SK-N-SH (cell line): ENCODE results near the gene OGFOD3. TPM values are rescaled to one million over a fixed set of nuclear protein-coding genes. Genes with fewer than 3 reads are reported as not detected.

Experiments
- CTCF ChIA-PET: fragments of 300-600, 350-600 bp; formaldehyde crosslinking; extraction: SDS; loops from one replicate; lab custom pipeline; 2021; lab: Yijun Ruan, JAX
- POLR2A ChIA-PET: fragments of 350-600 bp; sonication (Branson Sonifier 250); formaldehyde crosslinking; extraction: SDS; loops from one replicate; lab custom pipeline; 2020; ENCODE audit warnings: antibody characterized with exemption, inconsistent platforms; lab: Yijun Ruan, JAX
- DNase-seq: peaks from one replicate; pipeline ENCODE4 v3.0.0; 2012
- H2AFZ ChIP-seq: fragments of 200-600 bp; sonication (generic); 2 replicates; pipeline ENCODE4 v1.8.1; 2016; ENCODE audit warnings: antibody characterized with exemption, mild to moderate bottlenecking, low read depth
- H3F3A ChIP-seq: fragments of 200-600 bp; sonication (generic); replicated peaks from 2 replicates; pipeline ENCODE3; 2016; ENCODE audit warnings: antibody characterized with exemption, mild to moderate bottlenecking; ENCODE audit not compliant: insufficient read depth
- H3K27ac ChIP-seq, 2 experiments: fragments of 200-500 bp in 1 of 2; fragments of 200-600 bp in 1 of 2; sonication (Bioruptor generic) in 1 of 2; sonication (generic), shearing (Covaris generic) in 1 of 2; 2 replicates each; pipeline versions ENCODE4 v1.5.1 to v1.6.1; 2014 to 2016; ENCODE audit warnings: low read depth in 2 of 2, inconsistent platforms in 1 of 2, low read length in 1 of 2, mild to moderate bottlenecking in 1 of 2, mixed read lengths in 1 of 2
- H3K27me3 ChIP-seq: fragments of 200-600 bp; sonication (generic), shearing (Covaris generic); 2 replicates; pipeline ENCODE4 v1.6.1; 2016; ENCODE audit warnings: mixed run types; ENCODE audit not compliant: insufficient read depth
- H3K36me3 ChIP-seq, 2 experiments: fragments of 200-500 bp in 1 of 2; fragments of 200-600 bp in 1 of 2; sonication (Bioruptor generic) in 1 of 2; sonication (generic) in 1 of 2; replicated peaks in 1 of 2; 2 replicates each; pipeline versions ENCODE3 to v1.5.1; 2014 to 2016; ENCODE audit warnings: low read length in 1 of 2, mild to moderate bottlenecking in 1 of 2; ENCODE audit not compliant: insufficient read depth in 2 of 2, control insufficient read depth in 1 of 2
- H3K4me1 ChIP-seq, 2 experiments: fragments of 200-500 bp in 1 of 2; fragments of 200-600 bp in 1 of 2; sonication (Bioruptor generic) in 1 of 2; sonication (generic), shearing (Covaris generic) in 1 of 2; 2 replicates each; pipeline versions ENCODE4 v1.5.1 to v1.6.1; 2014 to 2016; ENCODE audit warnings: low read depth in 1 of 2, low read length in 1 of 2, mixed run types in 1 of 2; ENCODE audit not compliant: insufficient read depth in 2 of 2, control insufficient read depth in 1 of 2
- H3K4me2 ChIP-seq: fragments of 200-600 bp; sonication (generic), shearing (Covaris generic); 2 replicates; pipeline ENCODE4 v1.6.1; 2017; ENCODE audit warnings: mixed run types
- H3K4me3 ChIP-seq, 2 experiments: fragments of 200-500 bp in 1 of 2; fragments of 200-600 bp in 1 of 2; sonication (Bioruptor generic) in 1 of 2; sonication (generic), shearing (Covaris generic) in 1 of 2; 2 replicates each; pipeline versions ENCODE4 v1.5.1 to v1.8.1; 2014 to 2016; ENCODE audit warnings: low read depth in 2 of 2, inconsistent platforms in 1 of 2, low read length in 1 of 2, mild to moderate bottlenecking in 1 of 2, mixed read lengths in 1 of 2, moderate library complexity in 1 of 2
- H3K79me2 ChIP-seq: fragments of 200-600 bp; sonication (generic); 2 replicates; pipeline ENCODE4 v1.8.1; 2017; ENCODE audit warnings: mild to moderate bottlenecking; ENCODE audit not compliant: insufficient read depth
- H3K9ac ChIP-seq: fragments of 200-600 bp; sonication (generic); 2 replicates; pipeline ENCODE4 v1.6.1; 2017; ENCODE audit warnings: mixed run types
- H3K9me2 ChIP-seq: fragments of 200-600 bp; sonication (generic); 2 replicates; pipeline ENCODE4 v1.6.1; 2017; ENCODE audit warnings: mixed run types
- H3K9me3 ChIP-seq: fragments of 200-600 bp; sonication (generic); 2 replicates; pipeline ENCODE4 v1.6.1; 2017; ENCODE audit warnings: mixed run types, mild to moderate bottlenecking, moderate library complexity
- H4K20me1 ChIP-seq: fragments of 200-600 bp; sonication (generic); 2 replicates; pipeline ENCODE4 v1.6.1; 2017; ENCODE audit warnings: mild to moderate bottlenecking, mixed run types; ENCODE audit not compliant: insufficient read depth
- ELF1 ChIP-seq: IDR thresholded peaks from 2 replicates; pipeline ENCODE4 v1.4.0; 2012
- EZH2phosphoT487 ChIP-seq: fragments of 200-600 bp; sonication (generic); IDR thresholded peaks from 2 replicates; pipeline ENCODE4 v1.6.1; 2017; ENCODE audit warnings: low read depth, mixed run types, mild to moderate bottlenecking, antibody characterized with exemption, moderate library complexity, borderline replicate concordance
- FOSL2 ChIP-seq: IDR thresholded peaks from 2 replicates; pipeline ENCODE4 v1.4.0; 2012; ENCODE audit warnings: low read depth, mild to moderate bottlenecking, moderate library complexity, borderline replicate concordance
- FOXJ3 ChIP-seq: sonication (generic); formaldehyde crosslinking; IDR thresholded peaks from 2 replicates; pipeline ENCODE4 v1.5.1; 2020; ENCODE audit warnings: mild to moderate bottlenecking, missing genetic modification reagents
- FOXM1 ChIP-seq: IDR thresholded peaks from 2 replicates; pipeline ENCODE4 v1.4.0; 2012; ENCODE audit warnings: low read depth, mild to moderate bottlenecking
- GATA2 ChIP-seq: sonication (generic); formaldehyde crosslinking; IDR thresholded peaks from 2 replicates; pipeline ENCODE4 v1.5.0; 2020; ENCODE audit warnings: mild to moderate bottlenecking, missing genetic modification reagents
- JUND ChIP-seq: IDR thresholded peaks from 2 replicates; pipeline ENCODE4 v1.4.0; 2012
- MEF2A ChIP-seq: IDR thresholded peaks from 2 replicates; pipeline ENCODE4 v1.4.0; 2012; ENCODE audit warnings: low read depth, borderline replicate concordance
- NFIC ChIP-seq: IDR thresholded peaks from 2 replicates; pipeline ENCODE4 v1.4.0; 2012; ENCODE audit warnings: borderline replicate concordance
- NRF1 ChIP-seq: IDR thresholded peaks from 2 replicates; pipeline ENCODE4 v1.6.1; 2012; ENCODE audit warnings: low read depth, mild to moderate bottlenecking, low read length
- RAD21 ChIP-seq: IDR thresholded peaks from 2 replicates; pipeline ENCODE4 v1.6.1; 2012; ENCODE audit warnings: mild to moderate bottlenecking, low read length
- RCOR1 ChIP-seq: fragments of 150-350 bp; IDR thresholded peaks from 2 replicates; pipeline ENCODE4 v1.6.1; 2017; ENCODE audit warnings: antibody characterized with exemption, low read length
- RFX5 ChIP-seq: IDR thresholded peaks from 2 replicates; pipeline ENCODE4 v1.6.1; 2012; ENCODE audit warnings: mild to moderate bottlenecking, improper control_type of control experiment, low read length
- TAF1 ChIP-seq: IDR thresholded peaks from 2 replicates; pipeline ENCODE4 v1.6.1; 2012; ENCODE audit warnings: low read depth, mild to moderate bottlenecking, low read length, moderate library complexity, borderline replicate concordance
- YY1 ChIP-seq: IDR thresholded peaks from 2 replicates; pipeline ENCODE4 v1.4.0; 2012; ENCODE audit warnings: low read depth, mild to moderate bottlenecking
- WGBS: methylation state at CpG from one replicate; pipeline ENCODE4 v1.1.6; 2017; ENCODE audit warnings: low lambda C conversion rate; 5-methylcytosine and 5-hydroxymethylcytosine counted together
- polyA plus RNA-seq, 3 experiments: library from polyadenylated mRNA; depleted of rRNA; stranded (reverse); fragments of >200 nt; gene quantifications; 2 replicates each; pipeline ENCODE4 v1.2.3, GENCODE V29; 2012
- TF ChIP-seq, protein P1 (sequence below): fragments of 150-350 bp; IDR thresholded peaks from 2 replicates; pipeline ENCODE4 v1.6.1; 2017; ENCODE audit warnings: antibody characterized with exemption, low read length, low read depth, borderline replicate concordance
- TF ChIP-seq, protein P2 (sequence below): IDR thresholded peaks from 2 replicates; pipeline ENCODE4; 2012
- TF ChIP-seq, protein P3 (sequence below): IDR thresholded peaks from 2 replicates; pipeline ENCODE4 v1.4.0; 2012; ENCODE audit warnings: low read depth

Gene OGFOD3
- polyA plus RNA-seq, 1 of the 3 experiments (the other 2 are of a cell fraction), result 68.2 TPM

DNA sequence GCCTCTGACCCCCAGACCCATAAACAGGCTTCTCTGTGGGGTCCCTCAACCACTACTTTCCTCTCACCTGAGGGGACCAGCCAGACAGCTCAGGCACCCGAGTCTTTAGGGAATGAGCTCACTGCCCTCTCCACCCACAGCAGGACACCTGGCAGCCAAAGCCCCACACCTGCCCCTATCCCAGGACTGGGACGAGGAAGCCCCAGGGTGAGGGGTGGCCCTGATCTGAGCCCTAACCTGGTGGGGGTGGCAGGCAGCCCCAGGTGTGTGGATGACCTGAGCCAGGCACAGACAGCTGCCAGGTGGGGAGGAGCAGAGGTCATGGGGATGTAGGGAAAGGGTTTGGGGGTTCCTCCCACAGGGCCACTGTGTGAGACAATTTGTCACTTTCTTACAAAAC, 61.0 kb downstream of the OGFOD3 start:
- 44% methylated on average over 2 of the region's 2 CpGs for WGBS
- Histone ChIP-seq H3K4me1 (peaks cover 0 to 8% of the 10 kb centered on the region in 2 experiments; a peak in 1 of 4 replicates), H3K27ac (no peak overlapping the region), H3K9me3 (no peaks in the 10 kb centered on the region), H3K9me2 (no peaks in the 10 kb centered on the region), H3K27me3 (no peaks in the 10 kb centered on the region; the same call in 1 of the 2 replicates), H3K4me3 (no peak overlapping the region), H3K9ac (no peak overlapping the region), H3K4me2 (no peak overlapping the region), H3K36me3 (no peaks in the 10 kb centered on the region), H4K20me1 (no peaks in the 10 kb centered on the region), H2AFZ (no peak overlapping the region), H3F3A (peaks cover 9% of the 10 kb centered on the region), H3K79me2 (no peaks in the 10 kb centered on the region)
- ChIA-PET POLR2A (interaction anchor here (1.5 kb wide), 1 partner anchor 13 kb away, joined by 3 read pairs; no protein-coding TSS in a partner anchor), CTCF (interaction anchor here (0.9 to 5.5 kb wide), 12 partner anchors 9 to 184 kb away, joined by 3 to 76 read pairs (median 6); partner anchors contain the start of gene HEXD)
- DNase-seq, result no peak
- no peak for TF ChIP-seq FOXJ3 (CRISPR knock-in tag)
- no peak for TF ChIP-seq NRF1
- TF ChIP-seq FOXM1, result no peak
- TF ChIP-seq JUND, result no peak
- no peak for TF ChIP-seq NFIC
- TF ChIP-seq RAD21, result no peak
- no peak for TF ChIP-seq YY1
- no peak for TF ChIP-seq ELF1

GRCh38 chr17:82356845-82357355, 61.5 kb downstream of the OGFOD3 start:
- no peak overlapping the region for H3K4me2 ChIP-seq
- WGBS, result 82% methylated on average over 19 of the region's 20 CpGs
- CTCF ChIA-PET, result interaction anchor here (0.9 to 5.5 kb wide), 10 partner anchors 9 to 197 kb away, joined by 3 to 76 read pairs (median 6); partner anchors contain the start of gene HEXD

GRCh38 chr17:82355770-82356427, 62.5 kb downstream of the OGFOD3 start:
- no peak overlapping the region for H3K9ac ChIP-seq
- WGBS, result 77% methylated on average over 10 of the region's 11 CpGs
- no peaks in the 10 kb centered on the region for H3K36me3 ChIP-seq
- peaks cover 0 to 16% of the 10 kb centered on the region in 2 experiments; a peak in 1 of 4 replicates for H3K4me1 ChIP-seq
- H3K4me2 ChIP-seq, result no peak overlapping the region
- H2AFZ ChIP-seq, result no peak overlapping the region
- ChIA-PET CTCF (interaction anchor here (0.7 to 5.5 kb wide), 6 partner anchors 10 to 198 kb away, joined by 3 to 76 read pairs (median 12); partner anchors contain the start of gene HEXD), POLR2A (interaction anchor here (1.5 kb wide), 1 partner anchor 14 kb away, joined by 3 read pairs; no protein-coding TSS in a partner anchor)
- no peak overlapping the region for H3K27ac ChIP-seq
- no peaks in the 10 kb centered on the region for H4K20me1 ChIP-seq
- no peak overlapping the region for H3K4me3 ChIP-seq
- no peaks in the 10 kb centered on the region; the same call in 1 of the 2 replicates for H3K27me3 ChIP-seq
- no peaks in the 10 kb centered on the region for H3K9me2 ChIP-seq
- DNase-seq, result no peak
- H3K9me3 ChIP-seq, result no peaks in the 10 kb centered on the region
- no peaks in the 10 kb centered on the region for H3K79me2 ChIP-seq
- peaks cover 9% of the 10 kb centered on the region for H3F3A ChIP-seq
- TF ChIP-seq GATA2 (no peak), TAF1 (no peak), NRF1 (no peak), YY1 (no peak), EZH2phosphoT487 (no peak), MEF2A (no peak), RFX5 (no peak), RAD21 (no peak), FOSL2 (no peak), NFIC (no peak), RCOR1 (no peak)
- TF ChIP-seq, protein P1, sequence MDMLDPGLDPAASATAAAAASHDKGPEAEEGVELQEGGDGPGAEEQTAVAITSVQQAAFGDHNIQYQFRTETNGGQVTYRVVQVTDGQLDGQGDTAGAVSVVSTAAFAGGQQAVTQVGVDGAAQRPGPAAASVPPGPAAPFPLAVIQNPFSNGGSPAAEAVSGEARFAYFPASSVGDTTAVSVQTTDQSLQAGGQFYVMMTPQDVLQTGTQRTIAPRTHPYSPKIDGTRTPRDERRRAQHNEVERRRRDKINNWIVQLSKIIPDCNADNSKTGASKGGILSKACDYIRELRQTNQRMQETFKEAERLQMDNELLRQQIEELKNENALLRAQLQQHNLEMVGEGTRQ, result no peak
- TF ChIP-seq, protein P2, sequence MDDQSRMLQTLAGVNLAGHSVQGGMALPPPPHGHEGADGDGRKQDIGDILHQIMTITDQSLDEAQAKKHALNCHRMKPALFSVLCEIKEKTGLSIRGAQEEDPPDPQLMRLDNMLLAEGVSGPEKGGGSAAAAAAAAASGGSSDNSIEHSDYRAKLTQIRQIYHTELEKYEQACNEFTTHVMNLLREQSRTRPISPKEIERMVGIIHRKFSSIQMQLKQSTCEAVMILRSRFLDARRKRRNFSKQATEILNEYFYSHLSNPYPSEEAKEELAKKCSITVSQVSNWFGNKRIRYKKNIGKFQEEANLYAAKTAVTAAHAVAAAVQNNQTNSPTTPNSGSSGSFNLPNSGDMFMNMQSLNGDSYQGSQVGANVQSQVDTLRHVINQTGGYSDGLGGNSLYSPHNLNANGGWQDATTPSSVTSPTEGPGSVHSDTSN, result no peak
- TF ChIP-seq, protein P3, sequence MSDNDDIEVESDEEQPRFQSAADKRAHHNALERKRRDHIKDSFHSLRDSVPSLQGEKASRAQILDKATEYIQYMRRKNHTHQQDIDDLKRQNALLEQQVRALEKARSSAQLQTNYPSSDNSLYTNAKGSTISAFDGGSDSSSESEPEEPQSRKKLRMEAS, result no peak

More at GRCh38 chr17:82356845-82357355, 61.5 kb downstream of the OGFOD3 start:
- Histone ChIP-seq H3F3A (peaks cover 9% of the 10 kb centered on the region), H3K79me2 (no peaks in the 10 kb centered on the region), H4K20me1 (no peaks in the 10 kb centered on the region)
- TF ChIP-seq TAF1 (no peak), YY1 (no peak), JUND (no peak)
- TF ChIP-seq, all 33 proteins: peak for 0
- H2AFZ ChIP-seq, result no peak overlapping the region
- H3K27me3 ChIP-seq, result no peaks in the 10 kb centered on the region; the same call in 1 of the 2 replicates
- peaks cover 0 to 13% of the 10 kb centered on the region in 2 experiments; a peak in 1 of 4 replicates for H3K4me1 ChIP-seq
- H3K9me2 ChIP-seq, result no peaks in the 10 kb centered on the region
- H3K36me3 ChIP-seq, result no peaks in the 10 kb centered on the region
- no peak overlapping the region for H3K4me3 ChIP-seq
- no peak overlapping the region for H3K27ac ChIP-seq
- H3K9me3 ChIP-seq, result no peaks in the 10 kb centered on the region
- no peak for DNase-seq
- POLR2A ChIA-PET, result interaction anchor here (1.5 kb wide), 1 partner anchor 13 kb away, joined by 3 read pairs; no protein-coding TSS in a partner anchor
- H3K9ac ChIP-seq, result no peak overlapping the region
